Osteoblast (primary cell): Measurements from ENCODE around the gene PDXDC1. TPM values are rescaled to one million over a fixed set of nuclear protein-coding genes. Genes with fewer than 3 reads are reported as not detected.
"Not testable (repeated sequence)": the region's sequence is repeated elsewhere in the genome, so short reads cannot be mapped to it uniquely, and the experiment has no call there.

Experiments used
- DNase-seq: peaks from one replicate; pipeline ENCODE4 v3.0.0; 2011; ENCODE audit warnings: low spot score, mixed read lengths; ENCODE audit not compliant: insufficient read length; ENCODE audit errors: missing footprints
- H2AFZ ChIP-seq: 2 replicates; pipeline ENCODE4 v1.6.0; 2011; ENCODE audit warnings: mild to moderate bottlenecking, low read length
- H3K27ac ChIP-seq: 2 replicates; pipeline ENCODE4 v1.5.1; 2011; ENCODE audit warnings: mild to moderate bottlenecking, low read depth, low read length, moderate library complexity
- H3K27me3 ChIP-seq: 2 replicates; pipeline ENCODE4 v1.6.0; 2012; ENCODE audit warnings: mild to moderate bottlenecking, control low read depth, inconsistent platforms, low read length, moderate library complexity; ENCODE audit not compliant: insufficient read depth
- H3K36me3 ChIP-seq: 2 replicates; pipeline ENCODE4 v1.5.1; 2011; ENCODE audit warnings: mild to moderate bottlenecking, low read length, control low read depth, moderate library complexity; ENCODE audit not compliant: insufficient read depth
- H3K4me1 ChIP-seq: 2 replicates; pipeline ENCODE4 v1.5.1; 2011; ENCODE audit warnings: mild to moderate bottlenecking, low read length, control low read depth, moderate library complexity; ENCODE audit not compliant: insufficient read depth
- H3K4me2 ChIP-seq: 2 replicates; pipeline ENCODE4 v1.6.0; 2011; ENCODE audit warnings: mild to moderate bottlenecking, low read length; ENCODE audit not compliant: insufficient read depth
- H3K4me3 ChIP-seq: fragments of 200-600 bp; sonication (generic); 3 replicates; pipeline ENCODE4 v1.5.1; 2012; ENCODE audit warnings: mild to moderate bottlenecking, low read length, inconsistent platforms; ENCODE audit not compliant: insufficient read depth
- H3K79me2 ChIP-seq: 2 replicates; pipeline ENCODE4 v1.6.0; 2012; ENCODE audit warnings: mild to moderate bottlenecking, low read length, control low read depth, inconsistent platforms; ENCODE audit not compliant: insufficient read depth
- H3K9me3 ChIP-seq: 2 replicates; pipeline ENCODE4 v1.5.1; 2011; ENCODE audit warnings: low read depth, low read length, control low read depth
- H4K20me1 ChIP-seq: 2 replicates; pipeline ENCODE4 v1.6.0; 2012; ENCODE audit warnings: mild to moderate bottlenecking, low read length, control low read depth; ENCODE audit not compliant: insufficient read depth
- CTCF ChIP-seq: IDR thresholded peaks from 2 replicates; pipeline ENCODE4 v1.5.1; 2011; ENCODE audit warnings: mild to moderate bottlenecking, low read depth, low read length, moderate library complexity; ENCODE audit errors: extremely low read depth
- total RNA-seq: library from RNA; depleted of rRNA; stranded (reverse); fragments of >200 nt; gene quantifications from 2 replicates; pipeline ENCODE4 v1.2.3, GENCODE V29; 2012

The PDXDC1 gene
- total RNA-seq, 1 donor, result 82.5 TPM

- not testable (repeated sequence) for H2AFZ ChIP-seq, H3K9me3 ChIP-seq, H3K4me2 ChIP-seq, H3K27me3 ChIP-seq, DNase-seq, H3K27ac ChIP-seq, H4K20me1 ChIP-seq, H3K4me1 ChIP-seq, H3K79me2 ChIP-seq, H3K36me3 ChIP-seq, H3K4me3 ChIP-seq
These were observed 32.1 kb upstream of the PDXDC1 start for GRCh38 chr16:14942686-14943085.

GRCh38 chr16:14955546-14956231, 19.1 kb upstream of the PDXDC1 start:
- no peaks in the 10 kb centered on the region for H3K36me3 ChIP-seq
- no peaks in the 10 kb centered on the region for H4K20me1 ChIP-seq
- H3K4me2 ChIP-seq, result no peak overlapping the region
- H3K27ac ChIP-seq, result no peak overlapping the region
- H3K9me3 ChIP-seq, result no peaks in the 10 kb centered on the region
- TF ChIP-seq CTCF, result no peak
- no peaks in the 10 kb centered on the region for H3K79me2 ChIP-seq
- no peak overlapping the region for H3K4me3 ChIP-seq
- H3K4me1 ChIP-seq, result no peaks in the 10 kb centered on the region
- H3K27me3 ChIP-seq, result peaks cover 2% of the 10 kb centered on the region
- no peak overlapping the region for H2AFZ ChIP-seq
- peak; percentile 45 for DNase-seq

- Histone ChIP-seq H3K9me3 (no peaks in the 10 kb centered on the region), H4K20me1 (no peaks in the 10 kb centered on the region), H3K27me3 (peaks cover 15% of the 10 kb centered on the region), H2AFZ (no peak overlapping the region), H3K36me3 (no peaks in the 10 kb centered on the region), H3K27ac (no peak overlapping the region), H3K4me2 (no peak overlapping the region), H3K4me3 (no peak overlapping the region), H3K79me2 (no peaks in the 10 kb centered on the region), H3K4me1 (no peaks in the 10 kb centered on the region)
- peak; percentile 39 for DNase-seq
- no peak for TF ChIP-seq CTCF
These were observed 17.1 kb upstream of the PDXDC1 start for GRCh38 chr16:14957576-14958322.

- no peaks in the 10 kb centered on the region for H3K79me2 ChIP-seq
- no peak overlapping the region for H3K27ac ChIP-seq
- no peaks in the 10 kb centered on the region for H4K20me1 ChIP-seq
- H3K9me3 ChIP-seq, result peaks cover under 1% of the 10 kb centered on the region
- no peak overlapping the region for H3K4me3 ChIP-seq
- H3K4me2 ChIP-seq, result no peak overlapping the region
- DNase-seq, result no peak
- no peak overlapping the region for H2AFZ ChIP-seq
- H3K27me3 ChIP-seq, result peaks cover 15% of the 10 kb centered on the region
- TF ChIP-seq CTCF, result no peak
- no peaks in the 10 kb centered on the region for H3K4me1 ChIP-seq
- no peaks in the 10 kb centered on the region for H3K36me3 ChIP-seq
These were observed 16.6 kb upstream of the PDXDC1 start for GRCh38 chr16:14958323-14958600.
